ENCODE results near the gene MKI67.

Gene MKI67

DNA sequence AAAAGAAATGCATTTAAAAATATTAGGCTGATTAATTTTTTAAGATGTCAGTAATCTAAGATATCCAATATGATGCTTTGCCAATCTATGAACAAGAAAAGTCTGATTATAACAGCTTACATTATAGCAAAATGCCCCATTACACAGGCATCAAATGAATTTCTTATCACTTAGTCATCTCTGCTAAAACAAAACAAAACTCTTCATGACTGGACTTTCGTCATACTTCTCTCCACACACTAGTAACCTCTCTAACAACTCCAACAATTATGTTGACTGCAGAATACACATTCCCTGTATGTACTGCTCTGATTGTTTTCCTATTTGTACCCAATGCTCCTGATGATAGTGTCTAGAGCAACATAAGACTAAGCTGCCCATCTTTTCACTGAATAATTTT is 3.8 kb upstream of the MKI67 start:
- Mint-ChIP-seq H3K36me3 (no peaks in the 10 kb centered on the region), H3K9me3 (ENCODE audit: low read depth) (no peaks in the 10 kb centered on the region), H3K4me1 (ENCODE audit: low read depth) (peaks cover 12% of the 10 kb centered on the region), H3K27ac (no peak overlapping the region), H3K27me3 (peaks cover 3% of the 10 kb centered on the region), H3K4me3 (no peak overlapping the region)

DNA sequence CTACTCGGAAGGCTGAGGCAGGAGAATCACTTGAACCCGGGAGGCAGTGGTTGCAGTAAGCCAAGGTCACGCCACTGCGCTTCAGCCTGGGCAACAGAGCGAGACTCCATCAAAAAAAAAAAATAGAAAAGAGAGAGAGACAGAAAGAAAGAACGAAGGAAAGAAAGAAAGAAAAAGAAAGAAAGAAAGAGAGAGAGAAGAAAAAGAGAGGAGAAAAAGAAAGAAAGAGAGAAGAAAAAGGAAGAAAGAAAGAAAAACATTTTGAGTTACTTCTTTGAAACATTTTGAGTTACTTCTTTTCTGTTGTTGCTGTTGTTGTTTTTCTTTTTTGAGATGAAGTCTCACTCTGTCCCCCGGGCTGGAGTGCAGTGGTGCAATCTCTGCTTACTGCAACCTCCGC is 2.4 kb upstream of the MKI67 start:
- Mint-ChIP-seq H3K9me3 (ENCODE audit: low read depth) (no peaks in the 10 kb centered on the region), H3K36me3 (no peaks in the 10 kb centered on the region), H3K27ac (no peak overlapping the region), H3K4me3 (no peak overlapping the region), H3K27me3 (peaks cover 13% of the 10 kb centered on the region), H3K4me1 (ENCODE audit: low read depth) (peaks cover 18% of the 10 kb centered on the region)

DNA sequence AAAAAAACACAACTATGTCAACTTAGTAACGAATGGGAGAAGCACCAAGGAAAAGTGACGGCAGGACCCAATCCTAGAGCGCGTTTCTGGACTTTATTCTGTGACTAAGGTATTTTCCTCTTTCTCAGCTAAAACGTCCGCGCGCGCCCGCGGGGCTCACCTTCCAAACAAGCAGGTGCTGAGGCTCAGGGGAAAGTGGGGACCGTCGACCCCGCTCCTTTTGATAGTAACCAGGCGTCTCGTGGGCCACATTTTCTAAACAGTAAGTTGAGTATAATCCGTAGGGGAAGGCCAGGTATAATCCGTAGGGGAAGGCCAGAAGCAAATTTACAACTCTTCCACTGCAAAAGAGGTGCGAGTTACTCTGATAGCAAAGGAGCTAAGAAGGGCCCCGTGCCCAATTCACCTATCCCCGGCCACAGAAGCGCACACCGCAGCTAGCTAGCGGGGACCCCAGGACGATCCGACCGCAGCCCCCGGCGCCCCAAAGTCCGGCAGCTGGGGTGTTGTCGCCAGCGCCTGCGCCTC is 743 bp downstream of the MKI67 start:
- Mint-ChIP-seq H3K36me3 (no peaks in the 10 kb centered on the region), H3K4me1 (ENCODE audit: low read depth) (peaks cover 18% of the 10 kb centered on the region), H3K9me3 (ENCODE audit: low read depth) (no peaks in the 10 kb centered on the region), H3K27ac (no peak overlapping the region), H3K4me3 (peak overlapping the region; percentile 89), H3K27me3 (peaks cover 21% of the 10 kb centered on the region)

DNA sequence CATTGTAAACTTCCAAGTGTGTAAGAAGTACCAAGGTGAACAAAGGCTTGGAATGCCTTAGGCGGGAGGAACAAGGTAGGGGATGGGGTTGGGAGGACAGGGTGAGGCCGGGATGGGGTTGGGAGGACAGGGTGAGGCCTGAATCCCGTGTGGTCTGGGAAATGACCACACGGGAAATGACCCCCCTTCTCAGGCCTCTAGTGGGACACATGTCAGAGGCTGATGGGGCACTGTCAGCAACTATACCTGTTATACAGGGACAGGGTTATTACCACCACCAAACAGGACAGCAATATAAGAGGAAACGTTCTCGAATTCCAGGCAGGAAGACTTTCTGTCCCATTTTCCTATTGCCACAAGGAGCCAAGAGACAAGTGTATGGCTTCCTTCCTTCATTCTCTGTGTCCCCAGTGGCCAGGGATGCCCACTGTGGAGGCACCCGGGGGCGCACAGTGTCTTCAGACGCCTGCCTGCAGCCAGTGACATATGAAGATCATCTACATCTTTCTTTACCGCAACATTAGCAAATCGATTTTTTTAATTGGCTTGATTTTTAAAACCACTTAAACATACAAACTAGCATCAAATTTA is 1.3 kb downstream of the MKI67 start:
- Mint-ChIP-seq H3K36me3 (no peaks in the 10 kb centered on the region), H3K4me1 (ENCODE audit: low read depth) (peaks cover 18% of the 10 kb centered on the region), H3K27ac (no peak overlapping the region)

DNA sequence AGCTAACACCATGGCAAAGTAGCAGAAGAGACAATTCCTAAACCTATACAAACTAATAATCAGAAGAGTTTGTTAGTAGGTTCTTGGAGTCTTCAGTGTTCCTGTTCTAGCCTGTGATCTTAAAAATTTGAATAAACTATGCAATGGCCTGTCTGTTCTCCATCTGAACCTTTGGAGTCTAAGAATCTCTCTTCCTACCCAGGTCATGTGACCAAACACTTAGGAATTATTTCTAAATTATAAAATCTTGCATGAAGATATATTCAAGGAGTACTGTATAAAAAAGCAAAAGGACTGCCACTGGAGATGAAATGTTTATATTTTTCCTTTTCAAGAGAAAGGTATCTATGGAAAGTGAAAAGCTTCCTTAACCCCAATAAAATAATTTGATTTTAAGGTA is 2.4 kb downstream of the MKI67 start:
- Mint-ChIP-seq H3K4me1 (ENCODE audit: low read depth) (peaks cover 18% of the 10 kb centered on the region), H3K4me3 (no peak overlapping the region), H3K27me3 (peaks cover 21% of the 10 kb centered on the region)

More for the DNA sequence above, 1.3 kb downstream of the MKI67 start:
- H3K9me3 Mint-ChIP-seq (ENCODE audit: low read depth): no peaks in the 10 kb centered on the region
- H3K4me3 Mint-ChIP-seq: peak overlapping the region; percentile 89
- peaks cover 21% of the 10 kb centered on the region for H3K27me3 Mint-ChIP-seq

DNA sequence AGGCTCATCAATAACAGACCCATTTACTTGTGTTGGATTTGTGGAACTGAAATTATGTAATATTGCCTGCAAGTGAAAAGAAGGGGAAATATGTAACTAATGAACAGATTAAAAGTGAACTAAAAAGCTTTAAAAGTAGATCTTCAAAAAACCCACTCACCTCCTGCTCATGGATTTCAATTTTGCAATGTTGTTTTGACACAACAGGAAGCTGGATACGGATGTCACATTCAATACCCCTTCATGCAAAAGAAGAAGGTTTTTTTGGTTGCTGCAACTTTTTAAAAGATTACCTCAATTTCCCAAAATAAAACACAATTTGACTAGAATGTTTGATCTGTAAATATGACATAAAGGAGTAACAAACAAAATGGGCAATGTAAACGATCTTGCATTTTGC is 3.3 kb downstream of the MKI67 start:
- Mint-ChIP-seq H3K27ac (no peak overlapping the region), H3K4me1 (ENCODE audit: low read depth) (peaks cover 18% of the 10 kb centered on the region), H3K27me3 (peaks cover 23% of the 10 kb centered on the region)

More for the DNA sequence above, 2.4 kb downstream of the MKI67 start:
- H3K9me3 Mint-ChIP-seq (ENCODE audit: low read depth): no peaks in the 10 kb centered on the region
- H3K27ac Mint-ChIP-seq: no peak overlapping the region
- no peaks in the 10 kb centered on the region for H3K36me3 Mint-ChIP-seq

DNA sequence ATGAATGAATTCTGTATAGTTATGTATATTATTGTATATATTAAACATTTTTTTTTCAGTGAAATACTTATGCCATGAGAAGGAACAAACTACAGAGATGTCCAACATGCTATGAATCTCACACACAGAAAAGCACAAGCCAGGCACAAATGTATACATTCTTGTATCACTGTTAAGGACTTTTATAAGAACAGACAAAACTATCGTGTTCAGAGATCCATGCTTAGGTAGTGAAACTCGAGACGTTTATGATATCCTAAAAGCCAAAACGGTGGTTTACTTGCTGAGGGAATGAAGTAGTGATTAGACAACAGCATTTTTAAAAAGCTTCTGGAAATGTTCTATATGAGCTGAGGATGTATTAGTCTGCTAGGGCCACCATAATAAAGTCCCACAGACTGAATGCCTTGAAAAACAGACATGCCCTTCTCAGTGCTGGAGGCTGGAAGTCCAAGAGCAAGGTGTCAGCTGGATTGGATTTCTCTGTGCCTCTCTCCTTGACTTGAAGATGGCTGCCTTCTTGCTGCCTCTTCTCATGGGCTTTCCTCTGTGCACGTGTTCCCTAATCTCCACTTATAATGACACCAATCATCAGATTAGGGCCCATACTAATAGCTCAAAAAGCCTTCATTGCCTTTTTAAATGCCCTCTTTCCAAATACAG is 4.3 kb downstream of the MKI67 start:
- Mint-ChIP-seq H3K36me3 (peaks cover 2% of the 10 kb centered on the region), H3K9me3 (ENCODE audit: low read depth) (no peaks in the 10 kb centered on the region), H3K27me3 (peaks cover 23% of the 10 kb centered on the region), H3K4me3 (no peak overlapping the region), H3K4me1 (ENCODE audit: low read depth) (peaks cover 15% of the 10 kb centered on the region), H3K27ac (no peak overlapping the region)

More for the DNA sequence above, 3.3 kb downstream of the MKI67 start:
- Mint-ChIP-seq H3K4me3 (no peak overlapping the region), H3K9me3 (ENCODE audit: low read depth) (no peaks in the 10 kb centered on the region), H3K36me3 (peaks cover 2% of the 10 kb centered on the region)

DNA sequence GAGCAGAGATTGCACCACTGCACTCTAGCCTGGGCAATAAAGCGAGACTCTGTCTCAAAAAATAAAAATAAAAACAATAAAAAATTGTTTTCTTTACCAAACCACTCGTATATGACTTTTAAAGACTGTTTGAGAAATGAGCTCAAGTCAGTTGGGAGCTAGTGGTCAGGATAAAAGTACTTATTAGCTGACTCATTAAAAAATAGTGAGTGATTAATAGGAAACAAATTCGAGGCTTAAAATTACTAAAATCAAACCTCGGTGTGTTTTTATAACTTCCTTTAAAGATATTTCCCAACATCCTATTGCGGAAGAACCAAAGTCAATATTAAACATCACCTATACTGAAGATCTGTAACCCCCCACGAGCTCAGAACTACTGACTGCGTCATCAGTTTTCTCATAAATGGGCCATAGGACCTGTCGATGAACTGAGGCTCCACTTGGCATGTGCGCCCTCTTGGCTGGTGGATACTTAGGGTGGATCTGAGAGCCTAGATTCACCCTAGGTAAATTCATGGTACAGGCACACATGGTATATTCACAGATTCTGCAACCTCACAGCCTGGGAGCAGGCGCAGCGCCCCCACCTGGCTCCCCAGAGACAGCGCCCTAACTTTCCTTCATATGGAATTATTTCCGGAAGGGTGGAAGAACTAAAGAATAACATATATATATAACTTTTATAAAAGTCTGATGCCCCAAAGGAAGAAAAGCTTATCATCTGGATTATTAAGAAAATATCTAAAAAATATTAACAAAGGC is 9.2 kb downstream of the MKI67 start:
- H3K36me3 Mint-ChIP-seq: peaks cover 2% of the 10 kb centered on the region
- no peak overlapping the region for H3K4me3 Mint-ChIP-seq

DNA sequence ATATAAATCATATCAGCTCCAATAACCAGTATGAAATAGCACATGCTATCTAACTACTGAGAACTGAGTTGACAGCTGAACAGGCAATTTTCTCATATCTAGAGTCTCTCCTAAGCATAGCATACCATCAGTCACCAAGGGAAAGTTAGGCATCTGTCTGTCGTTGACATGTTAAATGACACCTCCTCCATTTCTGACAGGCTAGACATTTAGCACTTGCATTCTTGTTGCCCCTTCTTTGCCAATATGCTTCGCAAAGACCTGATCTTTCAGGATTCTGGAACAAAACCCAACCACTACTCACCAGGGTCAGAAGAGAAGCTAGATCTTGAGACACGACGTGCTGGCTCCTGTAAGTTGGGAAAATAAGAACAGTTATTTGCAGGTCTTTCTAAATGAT is 10.0 kb downstream of the MKI67 start:
- Mint-ChIP-seq H3K9me3 (ENCODE audit: low read depth) (no peaks in the 10 kb centered on the region), H3K4me3 (no peak overlapping the region), H3K36me3 (peaks cover 2% of the 10 kb centered on the region), H3K4me1 (ENCODE audit: low read depth) (no peaks in the 10 kb centered on the region), H3K27me3 (peaks cover 2% of the 10 kb centered on the region), H3K27ac (no peak overlapping the region)

More for the DNA sequence above, 9.2 kb downstream of the MKI67 start:
- no peaks in the 10 kb centered on the region for H3K9me3 Mint-ChIP-seq (ENCODE audit: low read depth)
- H3K27ac Mint-ChIP-seq: no peak overlapping the region
- no peaks in the 10 kb centered on the region for H3K4me1 Mint-ChIP-seq (ENCODE audit: low read depth)
- peaks cover 2% of the 10 kb centered on the region for H3K27me3 Mint-ChIP-seq

DNA sequence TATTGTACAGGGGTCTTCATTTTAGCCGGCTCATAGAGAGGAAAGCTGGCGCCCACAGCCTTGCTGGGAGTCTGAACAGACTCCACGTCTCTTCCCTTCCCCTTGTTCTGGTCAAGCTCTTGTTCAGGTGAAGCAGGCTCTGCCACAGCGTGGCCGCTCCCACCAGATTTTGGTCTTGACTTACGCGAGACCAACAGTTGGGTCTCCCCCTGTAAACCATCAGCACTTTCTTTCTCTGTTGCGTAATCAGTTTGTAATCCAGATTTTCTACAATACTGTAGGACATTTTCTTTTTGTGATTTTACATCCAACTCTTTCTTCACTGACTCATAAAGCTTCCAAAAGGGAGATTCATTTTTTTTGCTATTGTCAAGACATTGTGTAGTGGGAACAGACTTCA is 10.9 kb downstream of the MKI67 start:
- no peak overlapping the region for H3K4me3 Mint-ChIP-seq
- no peaks in the 10 kb centered on the region for H3K4me1 Mint-ChIP-seq (ENCODE audit: low read depth)
- H3K36me3 Mint-ChIP-seq: peaks cover 2% of the 10 kb centered on the region
- H3K27ac Mint-ChIP-seq: no peak overlapping the region
- peaks cover 2% of the 10 kb centered on the region for H3K27me3 Mint-ChIP-seq
- no peaks in the 10 kb centered on the region for H3K9me3 Mint-ChIP-seq (ENCODE audit: low read depth)

DNA sequence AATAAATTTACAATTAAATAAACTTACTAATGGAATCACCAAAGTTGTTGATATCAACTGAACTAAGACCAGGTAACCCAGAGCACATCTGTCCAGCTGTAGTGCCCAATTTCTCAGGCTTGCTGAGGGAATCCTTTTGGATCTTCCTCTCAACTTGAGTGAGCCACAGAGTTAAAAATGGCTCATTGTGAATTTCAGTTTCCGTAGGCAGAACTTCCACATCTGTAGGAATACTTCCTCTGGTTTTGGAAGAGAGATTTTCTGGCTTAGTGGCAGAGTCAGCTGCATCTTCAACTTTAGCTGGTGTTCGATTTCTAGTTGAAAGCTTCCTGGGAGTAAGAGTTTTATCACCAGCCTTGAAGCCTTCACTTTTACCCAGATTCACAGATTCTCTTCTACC is 11.3 kb downstream of the MKI67 start:
- Mint-ChIP-seq H3K9me3 (ENCODE audit: low read depth) (no peaks in the 10 kb centered on the region), H3K4me3 (no peak overlapping the region), H3K27ac (no peak overlapping the region), H3K4me1 (ENCODE audit: low read depth) (no peaks in the 10 kb centered on the region), H3K27me3 (peaks cover 2% of the 10 kb centered on the region), H3K36me3 (peaks cover 2% of the 10 kb centered on the region)

DNA sequence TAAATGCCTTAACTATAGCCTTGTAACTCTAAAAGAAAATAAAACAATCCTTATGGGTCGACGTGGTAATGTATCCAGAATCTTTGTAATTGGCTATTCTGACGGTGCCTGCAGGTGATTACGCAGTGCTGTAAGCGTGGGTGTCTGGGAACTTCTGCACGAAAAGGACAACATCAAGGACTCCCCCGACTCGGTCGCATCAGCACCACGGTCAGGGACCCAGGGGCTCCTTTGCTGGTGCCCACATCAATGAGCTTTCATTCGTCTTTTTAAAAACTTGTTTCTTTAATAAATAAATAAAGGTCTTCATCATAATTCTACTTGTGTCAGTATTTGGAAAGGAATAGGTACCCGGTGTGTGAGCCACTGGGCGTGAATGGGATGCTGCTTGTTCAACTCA is 13.2 kb downstream of the MKI67 start:
- Mint-ChIP-seq H3K9me3 (ENCODE audit: low read depth) (no peaks in the 10 kb centered on the region), H3K4me3 (no peak overlapping the region), H3K4me1 (ENCODE audit: low read depth) (no peaks in the 10 kb centered on the region), H3K36me3 (no peaks in the 10 kb centered on the region), H3K27ac (no peak overlapping the region), H3K27me3 (no peaks in the 10 kb centered on the region)

DNA sequence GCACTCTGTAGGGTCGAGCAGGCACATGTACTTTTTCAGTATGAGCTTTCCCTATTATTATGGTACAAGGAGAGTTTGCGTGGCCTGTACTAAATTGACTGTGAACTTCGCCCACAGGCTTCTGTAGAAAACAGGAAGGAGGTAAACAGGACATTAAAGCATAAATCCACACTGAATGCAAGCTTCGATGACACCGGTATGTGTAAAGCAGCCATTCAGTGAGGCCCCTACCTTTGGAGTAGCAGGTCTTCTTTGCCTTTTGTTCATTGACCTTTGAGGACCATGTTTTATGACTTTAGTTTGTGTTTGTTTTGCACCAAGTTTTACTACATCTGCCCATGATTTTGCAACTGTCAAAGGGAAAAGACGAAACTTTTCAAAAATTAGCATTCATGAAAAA is 14.5 kb downstream of the MKI67 start:
- H3K36me3 Mint-ChIP-seq: no peaks in the 10 kb centered on the region
- H3K9me3 Mint-ChIP-seq (ENCODE audit: low read depth): no peaks in the 10 kb centered on the region
- H3K4me3 Mint-ChIP-seq: no peak overlapping the region
- no peak overlapping the region for H3K27ac Mint-ChIP-seq
- H3K4me1 Mint-ChIP-seq (ENCODE audit: low read depth): no peaks in the 10 kb centered on the region
- no peaks in the 10 kb centered on the region for H3K27me3 Mint-ChIP-seq

DNA sequence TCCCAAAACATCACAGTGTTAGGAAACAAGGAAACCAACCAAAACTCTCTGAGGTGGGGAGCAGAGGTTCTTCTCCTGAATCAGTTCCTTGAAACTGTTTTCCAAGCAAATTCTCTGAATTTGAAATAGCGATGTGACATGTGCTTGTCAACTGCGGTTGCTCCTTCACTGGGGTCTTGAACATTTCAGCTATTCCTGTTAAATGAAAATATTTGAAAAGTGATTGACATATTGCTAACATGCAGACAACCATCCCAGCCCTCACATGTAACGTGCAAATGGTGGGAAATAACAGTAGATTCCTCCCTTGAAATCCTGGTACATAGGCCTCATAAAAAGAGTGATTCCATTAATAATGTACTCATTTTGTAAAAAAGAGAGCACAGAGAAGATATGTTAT is 15.9 kb downstream of the MKI67 start:
- Mint-ChIP-seq H3K27ac (no peak overlapping the region), H3K4me1 (ENCODE audit: low read depth) (no peaks in the 10 kb centered on the region), H3K36me3 (no peaks in the 10 kb centered on the region), H3K27me3 (no peaks in the 10 kb centered on the region), H3K9me3 (ENCODE audit: low read depth) (no peaks in the 10 kb centered on the region), H3K4me3 (no peak overlapping the region)

DNA sequence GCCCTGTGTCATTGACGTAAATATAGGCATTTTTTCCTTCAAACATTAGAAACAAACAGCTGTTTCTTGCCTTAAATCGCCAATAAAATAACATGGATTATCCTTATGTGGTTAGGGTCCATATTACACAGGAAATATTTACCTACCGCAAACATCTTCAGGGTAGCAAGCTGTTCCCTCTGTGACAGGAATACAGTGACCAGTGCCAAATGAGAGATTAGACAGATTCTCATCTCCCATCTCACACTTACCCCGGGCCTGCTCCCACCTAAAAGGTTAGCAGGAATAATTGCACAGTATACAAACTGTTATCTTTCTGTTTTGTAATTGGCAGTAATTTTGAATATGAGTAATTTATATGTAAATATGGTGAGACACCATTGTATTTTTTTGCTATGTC is 16.5 kb downstream of the MKI67 start:
- H3K36me3 Mint-ChIP-seq: no peaks in the 10 kb centered on the region
- no peaks in the 10 kb centered on the region for H3K27me3 Mint-ChIP-seq
- H3K4me3 Mint-ChIP-seq: no peak overlapping the region
- H3K4me1 Mint-ChIP-seq (ENCODE audit: low read depth): no peaks in the 10 kb centered on the region
- H3K9me3 Mint-ChIP-seq (ENCODE audit: low read depth): no peaks in the 10 kb centered on the region
- H3K27ac Mint-ChIP-seq: no peak overlapping the region
